ENCODE results near the gene ABCF3.

The ABCF3 gene

GRCh38 chr3:184174646-184175492 lies 11.1 kb upstream of the ABCF3 start, which contains the start of gene AP2M1:
AP2M1 (plus strand) TSS chr3:184174855; CDS start chr3:184176994, 2,139 bp downstream.
- H3K4me1 ChIP-seq (ENCODE audit: control insufficient read depth in 2 of 2, insufficient read depth in 2 of 2, low read length in 2 of 2) = peaks cover 17 to 21% of the 10 kb centered on the region in 2 donors
- H3K36me3 ChIP-seq (ENCODE audit: control insufficient read depth in 2 of 2, insufficient read depth in 2 of 2, low read length in 2 of 2) = peaks cover 26 to 47% of the 10 kb centered on the region in 2 donors
- no peaks in the 10 kb centered on the region for H3K27me3 ChIP-seq (ENCODE audit: control insufficient read depth in 2 of 2, insufficient read depth in 2 of 2, low read length in 2 of 2)
- H3K9me3 ChIP-seq (ENCODE audit: control insufficient read depth in 2 of 2, low read length in 2 of 2) = no peaks in the 10 kb centered on the region
- peak within 1 kb of the TSS; percentile 85 to 89 for H3K27ac ChIP-seq (ENCODE audit: low read depth in 2 of 2, low read length in 2 of 2)
- peak within 1 kb of the TSS; percentile 89 to 90 for H3K4me3 ChIP-seq (ENCODE audit: low read length in 2 of 2)
- peak within 1 kb of the TSS; percentile 95 to 96 for H3K9ac ChIP-seq (ENCODE audit: low read depth in 1 of 2, low read length in 2 of 2)

- H3K4me1 ChIP-seq (ENCODE audit: control insufficient read depth in 2 of 2, insufficient read depth in 2 of 2, low read length in 2 of 2) = peaks cover 17 to 21% of the 10 kb centered on the region in 2 donors
- no peaks in the 10 kb centered on the region for H3K9me3 ChIP-seq (ENCODE audit: control insufficient read depth in 2 of 2, low read length in 2 of 2)
- H3K27ac ChIP-seq (ENCODE audit: low read depth in 2 of 2, low read length in 2 of 2) = peak overlapping the region; percentile 85 to 89
- peak overlapping the region; percentile 95 to 96 for H3K9ac ChIP-seq (ENCODE audit: low read depth in 1 of 2, low read length in 2 of 2)
- H3K36me3 ChIP-seq (ENCODE audit: control insufficient read depth in 2 of 2, insufficient read depth in 2 of 2, low read length in 2 of 2) = peaks cover 32 to 53% of the 10 kb centered on the region in 2 donors
- H3K4me3 ChIP-seq (ENCODE audit: low read length in 2 of 2) = peak overlapping the region; percentile 89 to 90
- no peaks in the 10 kb centered on the region for H3K27me3 ChIP-seq (ENCODE audit: control insufficient read depth in 2 of 2, insufficient read depth in 2 of 2, low read length in 2 of 2)
These were observed 10.5 kb upstream of the ABCF3 start for GRCh38 chr3:184175506-184175905.

GRCh38 chr3:184175981-184176376 lies 10.0 kb upstream of the ABCF3 start:
- H3K27me3 ChIP-seq (ENCODE audit: control insufficient read depth in 2 of 2, insufficient read depth in 2 of 2, low read length in 2 of 2) = no peaks in the 10 kb centered on the region
- H3K36me3 ChIP-seq (ENCODE audit: control insufficient read depth in 2 of 2, insufficient read depth in 2 of 2, low read length in 2 of 2) = peaks cover 35 to 54% of the 10 kb centered on the region in 2 donors
- H3K9me3 ChIP-seq (ENCODE audit: control insufficient read depth in 2 of 2, low read length in 2 of 2) = no peaks in the 10 kb centered on the region
- H3K9ac ChIP-seq (ENCODE audit: low read depth in 1 of 2, low read length in 2 of 2) = peak overlapping the region; percentile 95 to 96
- peak overlapping the region; percentile 85 to 89 for H3K27ac ChIP-seq (ENCODE audit: low read depth in 2 of 2, low read length in 2 of 2)
- H3K4me1 ChIP-seq (ENCODE audit: control insufficient read depth in 2 of 2, insufficient read depth in 2 of 2, low read length in 2 of 2) = peaks cover 17 to 21% of the 10 kb centered on the region in 2 donors
- H3K4me3 ChIP-seq (ENCODE audit: low read length in 2 of 2) = peak overlapping the region; percentile 89 to 90

- peak overlapping the region; percentile 89 to 90 for H3K4me3 ChIP-seq (ENCODE audit: low read length in 2 of 2)
- H3K27me3 ChIP-seq (ENCODE audit: control insufficient read depth in 2 of 2, insufficient read depth in 2 of 2, low read length in 2 of 2) = no peaks in the 10 kb centered on the region
- H3K9ac ChIP-seq (ENCODE audit: low read depth in 1 of 2, low read length in 2 of 2) = peak overlapping the region; percentile 47 to 95
- peaks cover 37 to 55% of the 10 kb centered on the region in 2 donors for H3K36me3 ChIP-seq (ENCODE audit: control insufficient read depth in 2 of 2, insufficient read depth in 2 of 2, low read length in 2 of 2)
- H3K9me3 ChIP-seq (ENCODE audit: control insufficient read depth in 2 of 2, low read length in 2 of 2) = no peaks in the 10 kb centered on the region
- H3K4me1 ChIP-seq (ENCODE audit: control insufficient read depth in 2 of 2, insufficient read depth in 2 of 2, low read length in 2 of 2) = peaks cover 17 to 21% of the 10 kb centered on the region in 2 donors
- H3K27ac ChIP-seq (ENCODE audit: low read depth in 2 of 2, low read length in 2 of 2) = peak overlapping the region; percentile 85 to 89
These were observed 9.3 kb upstream of the ABCF3 start for GRCh38 chr3:184176377-184177330.

GRCh38 chr3:184177331-184177731 lies 8.7 kb upstream of the ABCF3 start:
- H3K4me3 ChIP-seq (ENCODE audit: low read length in 2 of 2) = no peak overlapping the region
- H3K27ac ChIP-seq (ENCODE audit: low read depth in 2 of 2, low read length in 2 of 2) = peak overlapping the region in 1 of 2 donors; percentile 89
- H3K4me1 ChIP-seq (ENCODE audit: control insufficient read depth in 2 of 2, insufficient read depth in 2 of 2, low read length in 2 of 2) = peaks cover 17 to 21% of the 10 kb centered on the region in 2 donors
- peaks cover 42 to 57% of the 10 kb centered on the region in 2 donors for H3K36me3 ChIP-seq (ENCODE audit: control insufficient read depth in 2 of 2, insufficient read depth in 2 of 2, low read length in 2 of 2)
- H3K27me3 ChIP-seq (ENCODE audit: control insufficient read depth in 2 of 2, insufficient read depth in 2 of 2, low read length in 2 of 2) = no peaks in the 10 kb centered on the region
- no peaks in the 10 kb centered on the region for H3K9me3 ChIP-seq (ENCODE audit: control insufficient read depth in 2 of 2, low read length in 2 of 2)
- H3K9ac ChIP-seq (ENCODE audit: low read depth in 1 of 2, low read length in 2 of 2) = no peak overlapping the region

GRCh38 chr3:184177767-184178306 lies 8.2 kb upstream of the ABCF3 start:
- Histone ChIP-seq H3K9me3 (ENCODE audit: control insufficient read depth in 2 of 2, low read length in 2 of 2) (no peaks in the 10 kb centered on the region), H3K27ac (ENCODE audit: low read depth in 2 of 2, low read length in 2 of 2) (no peak overlapping the region), H3K9ac (ENCODE audit: low read depth in 1 of 2, low read length in 2 of 2) (no peak overlapping the region), H3K36me3 (ENCODE audit: control insufficient read depth in 2 of 2, insufficient read depth in 2 of 2, low read length in 2 of 2) (peaks cover 47 to 60% of the 10 kb centered on the region in 2 donors), H3K4me3 (ENCODE audit: low read length in 2 of 2) (no peak overlapping the region), H3K4me1 (ENCODE audit: control insufficient read depth in 2 of 2, insufficient read depth in 2 of 2, low read length in 2 of 2) (peaks cover 17 to 21% of the 10 kb centered on the region in 2 donors), H3K27me3 (ENCODE audit: control insufficient read depth in 2 of 2, insufficient read depth in 2 of 2, low read length in 2 of 2) (no peaks in the 10 kb centered on the region)

GRCh38 chr3:184178521-184179138 lies 7.4 kb upstream of the ABCF3 start:
- Histone ChIP-seq H3K4me1 (ENCODE audit: control insufficient read depth in 2 of 2, insufficient read depth in 2 of 2, low read length in 2 of 2) (peaks cover 17 to 21% of the 10 kb centered on the region in 2 donors), H3K27ac (ENCODE audit: low read depth in 2 of 2, low read length in 2 of 2) (no peak overlapping the region), H3K9me3 (ENCODE audit: control insufficient read depth in 2 of 2, low read length in 2 of 2) (no peaks in the 10 kb centered on the region), H3K36me3 (ENCODE audit: control insufficient read depth in 2 of 2, insufficient read depth in 2 of 2, low read length in 2 of 2) (peaks cover 51 to 67% of the 10 kb centered on the region in 2 donors), H3K27me3 (ENCODE audit: control insufficient read depth in 2 of 2, insufficient read depth in 2 of 2, low read length in 2 of 2) (no peaks in the 10 kb centered on the region), H3K9ac (ENCODE audit: low read depth in 1 of 2, low read length in 2 of 2) (no peak overlapping the region), H3K4me3 (ENCODE audit: low read length in 2 of 2) (no peak overlapping the region)

GRCh38 chr3:184180165-184180564 lies 5.8 kb upstream of the ABCF3 start:
- Histone ChIP-seq H3K9ac (ENCODE audit: low read depth in 1 of 2, low read length in 2 of 2) (no peak overlapping the region), H3K9me3 (ENCODE audit: control insufficient read depth in 2 of 2, low read length in 2 of 2) (no peaks in the 10 kb centered on the region), H3K4me1 (ENCODE audit: control insufficient read depth in 2 of 2, insufficient read depth in 2 of 2, low read length in 2 of 2) (peaks cover 19 to 22% of the 10 kb centered on the region in 2 donors), H3K4me3 (ENCODE audit: low read length in 2 of 2) (no peak overlapping the region), H3K27me3 (ENCODE audit: control insufficient read depth in 2 of 2, insufficient read depth in 2 of 2, low read length in 2 of 2) (no peaks in the 10 kb centered on the region), H3K27ac (ENCODE audit: low read depth in 2 of 2, low read length in 2 of 2) (no peak overlapping the region), H3K36me3 (ENCODE audit: control insufficient read depth in 2 of 2, insufficient read depth in 2 of 2, low read length in 2 of 2) (peaks cover 51 to 67% of the 10 kb centered on the region in 2 donors)

GRCh38 chr3:184181596-184181995 lies 4.4 kb upstream of the ABCF3 start:
- Histone ChIP-seq H3K4me1 (ENCODE audit: control insufficient read depth in 2 of 2, insufficient read depth in 2 of 2, low read length in 2 of 2) (peaks cover 18 to 19% of the 10 kb centered on the region in 2 donors), H3K4me3 (ENCODE audit: low read length in 2 of 2) (no peak overlapping the region), H3K9me3 (ENCODE audit: control insufficient read depth in 2 of 2, low read length in 2 of 2) (no peaks in the 10 kb centered on the region), H3K9ac (ENCODE audit: low read depth in 1 of 2, low read length in 2 of 2) (no peak overlapping the region), H3K36me3 (ENCODE audit: control insufficient read depth in 2 of 2, insufficient read depth in 2 of 2, low read length in 2 of 2) (peaks cover 51 to 67% of the 10 kb centered on the region in 2 donors), H3K27me3 (ENCODE audit: control insufficient read depth in 2 of 2, insufficient read depth in 2 of 2, low read length in 2 of 2) (no peaks in the 10 kb centered on the region), H3K27ac (ENCODE audit: low read depth in 2 of 2, low read length in 2 of 2) (no peak overlapping the region)
